Measurements from ENCODE around the gene SECISBP2.

Gene SECISBP2

DNA sequence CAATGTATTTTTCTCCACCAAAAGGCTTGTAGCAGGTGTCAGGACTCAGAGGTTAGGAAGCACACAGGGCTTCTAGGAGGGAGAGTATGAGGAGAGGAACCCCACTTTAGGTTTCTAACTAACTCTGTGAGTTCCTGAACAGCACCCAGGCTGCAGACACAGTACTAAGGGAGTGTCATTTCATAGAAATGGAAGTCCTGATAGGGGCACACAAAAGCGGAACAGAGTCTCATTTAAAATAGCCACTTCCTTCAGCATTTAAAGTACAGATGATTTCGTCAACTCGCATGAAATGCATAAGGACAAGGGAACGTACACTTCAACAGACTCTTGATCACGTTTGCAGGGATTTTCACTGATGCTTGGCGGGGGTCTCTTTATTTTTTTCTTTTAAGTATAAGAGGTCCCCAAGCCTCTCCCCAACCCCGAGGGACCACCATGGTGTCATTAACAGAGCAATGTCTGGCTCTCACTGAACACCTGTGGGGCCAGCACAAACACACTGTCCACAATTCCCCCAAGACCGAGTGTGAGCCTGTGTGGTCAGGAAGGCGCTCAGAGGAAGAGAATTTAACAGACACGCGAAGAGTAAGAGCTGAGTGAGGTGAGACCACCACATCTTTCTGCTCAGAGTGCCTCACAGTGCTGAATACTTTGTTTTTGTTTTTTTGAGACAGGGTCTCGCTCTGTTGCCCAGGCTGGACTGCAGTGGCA lies 82.3 kb downstream of the SECISBP2 start:
- no peak for DNase-seq

- no peak for DNase-seq
Observed at GRCh38 chr9:89402695-89403427, 84.6 kb downstream of the SECISBP2 start.

DNA sequence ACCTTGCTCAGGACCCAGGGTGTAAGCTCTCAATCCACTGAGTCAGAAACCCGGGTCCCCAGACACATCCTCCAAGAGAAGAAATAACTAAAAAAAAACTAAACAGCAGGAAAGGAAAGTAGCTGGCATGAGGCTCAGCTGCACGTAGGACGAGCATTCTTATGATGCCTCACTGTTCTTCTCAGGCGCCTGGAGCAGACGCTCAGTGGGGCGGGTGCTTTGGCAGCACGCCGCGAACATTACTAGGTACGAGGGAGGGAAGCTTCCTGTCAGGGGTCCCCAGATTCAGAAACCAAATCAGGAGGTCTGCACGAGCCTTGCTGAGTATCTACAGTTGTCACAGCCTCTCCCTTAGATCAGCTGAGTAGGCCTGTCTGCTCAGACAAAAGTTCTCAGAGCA lies 85.8 kb downstream of the SECISBP2 start:
- DNase-seq: no peak

DNA sequence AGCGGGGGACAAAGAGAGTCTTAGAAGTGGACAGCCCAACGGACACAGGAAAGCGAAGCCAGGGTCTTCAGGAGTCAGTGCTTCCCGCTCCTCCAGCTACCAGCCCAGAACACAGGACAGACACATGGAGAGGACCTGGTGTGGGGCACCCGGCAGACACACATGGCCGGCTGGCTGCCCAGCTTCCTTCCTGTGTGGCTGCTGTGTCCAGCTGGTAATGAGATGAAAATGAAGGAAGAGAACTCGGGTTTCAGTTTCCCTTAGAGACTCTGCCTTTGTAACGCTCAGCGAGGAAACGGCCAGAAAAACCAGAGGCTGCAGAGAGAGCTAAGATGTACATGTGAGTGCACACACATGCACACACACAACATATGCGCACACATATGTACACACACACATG lies 87.5 kb downstream of the SECISBP2 start:
- DNase-seq: peak in 15 of 56 donors; percentile 17 to 69 (median 38)

DNA sequence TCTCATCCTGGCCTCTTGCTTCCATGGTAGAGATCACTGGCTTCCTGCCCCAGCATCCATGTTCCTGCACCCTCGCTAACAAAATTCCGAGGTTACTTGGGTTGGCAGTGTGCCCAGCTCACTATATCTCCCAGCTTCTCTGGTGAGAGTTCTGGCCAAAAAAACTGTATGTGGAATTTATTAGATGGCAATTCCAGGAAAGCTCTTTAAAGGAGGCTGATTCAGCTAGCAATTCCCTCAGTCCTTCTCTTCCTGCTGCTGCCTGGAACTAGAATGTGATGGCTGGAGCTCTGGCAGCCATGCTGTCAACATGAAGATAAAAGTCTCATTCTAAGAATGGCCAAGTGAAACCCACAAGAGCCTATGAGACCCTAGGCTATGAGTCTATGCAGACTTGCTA lies 88.8 kb downstream of the SECISBP2 start:
- no peak for DNase-seq

- peak in 7 of 56 donors; percentile 15 to 49 (median 24) for DNase-seq
Observed at GRCh38 chr9:89408628-89409101, 90.4 kb downstream of the SECISBP2 start.

Measured in amygdala (tissue), 56 donors.